Endothelial cell of umbilical vein (primary cell): ENCODE data around the gene ADD2. TPM values are rescaled to one million over a fixed set of nuclear protein-coding genes. Genes with fewer than 3 reads are reported as not detected.

Experiments used
- BruUV-seq: library from RNA; stranded (reverse); fragments of 400-500 nt; replicated peaks from 2 replicates; lab custom pipeline; 2021; lab: Mats Ljungman, UMichigan
- CTCF ChIA-PET: fragments of 300-600, 350-600 bp; sonication (Branson Sonifier 250); formaldehyde crosslinking; loops from one replicate; lab custom pipeline; 2021; ENCODE audit warnings: antibody characterized with exemption, inconsistent platforms; lab: Charles Lee
- POLR2A ChIA-PET: fragments of 300-600, 350-600 bp; sonication (Branson Sonifier 250); formaldehyde crosslinking; loops from one replicate; lab custom pipeline; 2021; ENCODE audit warnings: antibody characterized with exemption, inconsistent platforms; lab: Charles Lee
- DNase-seq: peaks from one replicate; pipeline ENCODE4 v3.0.0-alpha.2; 2011; ENCODE audit warnings: low read depth, low spot score
- FAIRE-seq: peaks from 2 replicates; lab custom pipeline; 2011; peaks lifted over from hg19 to GRCh38; lab: Jason Lieb, UNC
- H2AFZ ChIP-seq: 2 replicates; pipeline ENCODE4 v1.6.0; 2012; ENCODE audit warnings: low read depth, low read length, control low read depth, inconsistent platforms
- H3K27ac ChIP-seq: 2 replicates; pipeline ENCODE4 v1.5.1; 2011; ENCODE audit warnings: low read depth, mild to moderate bottlenecking, control low read depth, low read length, moderate library complexity; ENCODE audit not compliant: insufficient read depth
- H3K27me3 ChIP-seq, 2 experiments: 2 replicates each; pipeline versions ENCODE4 v1.6.0 to v1.6.1; 2011; ENCODE audit warnings: low read length in 2 of 2, mixed read lengths in 1 of 2; ENCODE audit not compliant: control insufficient read depth in 2 of 2, insufficient read depth in 2 of 2
- H3K36me3 ChIP-seq, 2 experiments: 2 replicates in 1 of 2; 3 replicates in 1 of 2; pipeline ENCODE4 v1.5.1; 2011; ENCODE audit warnings: low read length in 2 of 2, mild to moderate bottlenecking in 1 of 2, moderate library complexity in 1 of 2; ENCODE audit not compliant: control insufficient read depth in 2 of 2, insufficient read depth in 2 of 2; ENCODE audit errors: extremely low read depth in 1 of 2
- H3K4me1 ChIP-seq: 3 replicates; pipeline ENCODE4 v1.5.1; 2011; ENCODE audit warnings: mild to moderate bottlenecking, low read length; ENCODE audit not compliant: control insufficient read depth, insufficient read depth; ENCODE audit errors: extremely low read depth
- H3K4me2 ChIP-seq: 2 replicates; pipeline ENCODE4 v1.6.1; 2011; ENCODE audit warnings: low read length, control low read depth, mixed read lengths; ENCODE audit not compliant: insufficient read depth
- H3K4me3 ChIP-seq, 3 experiments: fragments of 200-600 bp in 1 of 3; sonication (generic), shearing (Covaris generic) in 1 of 3; replicated peaks in 1 of 3; 2 replicates each; pipeline ENCODE4 v1.5.1; 2011 to 2016; ENCODE audit warnings: control low read depth in 3 of 3, low read length in 3 of 3, mild to moderate bottlenecking in 2 of 3, inconsistent platforms in 1 of 3, low read depth in 1 of 3, moderate library complexity in 1 of 3; ENCODE audit not compliant: insufficient read depth in 1 of 3
- H3K79me2 ChIP-seq: 2 replicates; pipeline ENCODE4 v1.6.0; 2012; ENCODE audit warnings: low read length, inconsistent platforms; ENCODE audit not compliant: control insufficient read depth, insufficient read depth
- H3K9ac ChIP-seq: replicated peaks from 2 replicates; pipeline ENCODE3; 2011; ENCODE audit warnings: low read length, control low read depth; ENCODE audit not compliant: insufficient read depth; ENCODE audit errors: extremely low read depth
- H3K9me1 ChIP-seq: replicated peaks from 3 replicates; pipeline ENCODE4 v1.6.0; 2011; ENCODE audit warnings: mild to moderate bottlenecking, low read length; ENCODE audit not compliant: control insufficient read depth, insufficient read depth; ENCODE audit errors: extremely low read depth
- H3K9me3 ChIP-seq: replicated peaks from 2 replicates; pipeline ENCODE4 v1.5.1; 2012; ENCODE audit warnings: low read length, inconsistent platforms; ENCODE audit not compliant: control insufficient read depth, insufficient read depth
- H4K20me1 ChIP-seq: replicated peaks from 2 replicates; pipeline ENCODE3; 2011; ENCODE audit warnings: mild to moderate bottlenecking, low read length; ENCODE audit not compliant: control insufficient read depth, insufficient read depth; ENCODE audit errors: extremely low read depth
- CTCF ChIP-seq, 2 donors: IDR thresholded peaks; 1 replicate in 1 of 2; 2 replicates in 1 of 2; pipeline ENCODE4 v1.5.1; 2011; ENCODE audit warnings: low read length in 2 of 2, mild to moderate bottlenecking in 2 of 2, moderate library complexity in 2 of 2, control low read depth in 1 of 2, inconsistent platforms in 1 of 2, low read depth in 1 of 2; ENCODE audit not compliant: insufficient read depth in 1 of 2; ENCODE audit errors: extremely low read depth in 1 of 2
- EZH2 ChIP-seq: IDR thresholded peaks from 2 replicates; pipeline ENCODE4 v1.6.1; 2012; ENCODE audit warnings: borderline replicate concordance, low read depth, mild to moderate bottlenecking, moderate library complexity, low read length, inconsistent platforms; ENCODE audit not compliant: severe bottlenecking
- FOS ChIP-seq: IDR thresholded peaks from 2 replicates; pipeline ENCODE4 v1.6.1; 2011; ENCODE audit warnings: mild to moderate bottlenecking, low read length, moderate library complexity, borderline replicate concordance; ENCODE audit not compliant: insufficient read depth
- GATA2 ChIP-seq: IDR thresholded peaks from 2 replicates; pipeline ENCODE4 v1.7.0; 2011; ENCODE audit warnings: low read depth, mild to moderate bottlenecking, moderate library complexity, mixed read lengths, low read length; ENCODE audit not compliant: insufficient read length, insufficient read depth
- JUN ChIP-seq: IDR thresholded peaks from 2 replicates; pipeline ENCODE4 v1.6.1; 2011; ENCODE audit warnings: borderline replicate concordance, low read depth; ENCODE audit not compliant: insufficient read length, insufficient read depth
- MAX ChIP-seq: IDR thresholded peaks from 2 replicates; pipeline ENCODE4 v1.6.1; 2011; ENCODE audit not compliant: insufficient read depth, insufficient read length
- MYC ChIP-seq: IDR thresholded peaks from one replicate; pipeline ENCODE4 v1.6.1; 2011; ENCODE audit warnings: mild to moderate bottlenecking, low read depth, low read length
- POLR2A ChIP-seq: IDR thresholded peaks from 2 replicates; pipeline ENCODE4 v1.6.1; 2012; ENCODE audit warnings: low read depth, mild to moderate bottlenecking, control low read depth, low read length
- POLR2AphosphoS5 ChIP-seq: IDR thresholded peaks from 2 replicates; pipeline ENCODE4 v1.6.1; 2012; ENCODE audit warnings: low read depth, mild to moderate bottlenecking, control low read depth, low read length, moderate library complexity; ENCODE audit not compliant: insufficient read depth
- dilution Hi-C: fragments of 300-500 bp; cut with MboI; formaldehyde crosslinking; loops from one replicate; pipeline ENCODE4 v1.15.0; 2019; ENCODE audit warnings: low sequenced_read_pairs; ENCODE audit not compliant: extremely low pct_ligation_motif_present
- intact Hi-C: fragments of 100-400 bp; cut with micrococcal nuclease; formaldehyde crosslinking; loops from one replicate; pipeline ENCODE4 v1.10.0; 2022
- polyA plus RNA-seq, 4 experiments: library from polyadenylated mRNA; depleted of rRNA in 3 of 4; stranded (reverse) in 3 of 4; unstranded in 1 of 4; fragments of >200 nt; gene quantifications; 2 replicates each; pipeline versions ENCODE4 v1.2.1 to v1.2.3, GENCODE V29; 2011 to 2012; ENCODE audit warnings: missing spikeins in 1 of 4
- total RNA-seq: library from RNA; stranded (reverse); gene quantifications from 2 replicates; pipeline ENCODE4 v1.2.3, GENCODE V29; 2021

ADD2 gene
- total and polyA plus RNA-seq, 2 donors (not counting 3 experiments of a cell fraction or from before 2014, with no cell fraction given) = 0.17 TPM; not detected in 1

- POLR2A ChIA-PET = no interaction called here
- dilution Hi-C loops = no loop called here
- CTCF ChIA-PET = interaction anchor here (0.7 to 2.1 kb wide), 5 partner anchors 9 to 334 kb away, joined by 3 to 14 read pairs (median 4); no protein-coding TSS in a partner anchor
These were observed 129.4 kb downstream of the ADD2 start for GRCh38 chr2:70638561-70638960.

More at GRCh38 chr2:70638561-70638960, 129.4 kb downstream of the ADD2 start:
- H3K27me3 ChIP-seq = peaks cover 14 to 22% of the 10 kb centered on the region in 2 experiments
- no peak overlapping the region for H3K4me3 ChIP-seq
- no peaks in the 10 kb centered on the region for H3K36me3 ChIP-seq
- BruUV-seq = no TSS peak
- H3K4me1 ChIP-seq = no peaks in the 10 kb centered on the region
- H4K20me1 ChIP-seq = no peaks in the 10 kb centered on the region
- H3K4me2 ChIP-seq = no peak overlapping the region
- DNase-seq = no peak
- intact Hi-C loops = no loop called here
- no peaks in the 10 kb centered on the region for H3K79me2 ChIP-seq
- H3K9ac ChIP-seq = no peak overlapping the region
- H3K9me1 ChIP-seq = no peaks in the 10 kb centered on the region
- no peak for FAIRE-seq
- TF ChIP-seq MYC = no peak
- no peak for TF ChIP-seq CTCF (IDR thresholded peaks at IDR 0.05; ENCODE audit: extremely low read depth in 1 of 2, insufficient read depth in 1 of 2, low read depth in 1 of 2, low read length in 2 of 2)
- no peak for TF ChIP-seq POLR2A
- TF ChIP-seq POLR2AphosphoS5 = no peak
- TF ChIP-seq MAX = no peak
- TF ChIP-seq EZH2 = no peak
- TF ChIP-seq JUN = no peak
- TF ChIP-seq FOS = no peak
- TF ChIP-seq GATA2 = no peak
- no peak overlapping the region for H2AFZ ChIP-seq
- no peaks in the 10 kb centered on the region for H3K9me3 ChIP-seq
- no peak overlapping the region for H3K27ac ChIP-seq
